Stimulated activated CD8-positive, alpha-beta memory T cell treated with anti-CD3 and anti-CD28 coated beads, Interleukin-15, amount 100 ng/mL, for 4 hours (primary cell): Measurements from ENCODE around the gene NYAP2.

Source experiments
- DNase-seq, 2 donors: peaks; one replicate each; pipeline ENCODE4 v3.0.0-alpha.2; 2020; ENCODE audit warnings: low read depth in 2 of 2

The NYAP2 gene

DNA sequence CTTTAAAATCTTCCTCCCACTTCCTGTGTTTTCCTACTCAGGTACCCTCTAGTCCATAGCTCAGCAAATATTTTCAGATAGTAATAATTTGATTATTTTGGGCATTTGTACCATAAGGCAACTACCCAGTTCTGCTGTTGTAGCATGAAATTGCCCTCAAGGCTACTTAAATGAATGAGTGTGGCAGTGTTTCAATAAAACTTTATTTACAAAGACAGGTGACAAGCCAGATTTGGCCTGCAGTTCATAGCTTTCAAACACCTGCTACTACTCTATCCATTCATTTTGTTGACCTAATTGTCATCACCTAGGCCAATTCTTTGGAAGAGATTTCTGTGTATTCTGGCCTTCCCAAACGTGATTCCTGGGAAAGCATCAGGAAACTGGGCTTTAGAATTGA, 28.9 kb downstream of the NYAP2 start:
- DNase-seq = no peak

DNA sequence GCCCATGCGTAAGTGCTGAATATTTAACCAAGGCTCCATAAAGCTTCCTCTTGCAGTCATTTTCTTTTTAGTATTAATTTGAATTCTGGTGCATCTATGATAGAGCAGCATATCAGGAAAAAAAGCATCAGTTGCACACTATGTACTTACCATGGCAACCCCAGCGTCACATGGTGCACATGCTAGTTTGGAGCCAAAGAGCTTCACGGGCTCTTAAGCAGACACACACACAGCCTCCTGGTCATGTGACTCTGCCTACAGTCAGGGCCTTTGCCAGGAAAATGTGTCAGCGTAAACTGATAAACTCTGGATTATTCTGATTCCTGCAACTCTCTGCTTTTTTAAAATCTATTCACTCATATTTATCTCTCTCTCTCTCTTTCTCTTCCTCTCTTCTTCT, 30.2 kb downstream of the NYAP2 start:
- no peak for DNase-seq

DNA sequence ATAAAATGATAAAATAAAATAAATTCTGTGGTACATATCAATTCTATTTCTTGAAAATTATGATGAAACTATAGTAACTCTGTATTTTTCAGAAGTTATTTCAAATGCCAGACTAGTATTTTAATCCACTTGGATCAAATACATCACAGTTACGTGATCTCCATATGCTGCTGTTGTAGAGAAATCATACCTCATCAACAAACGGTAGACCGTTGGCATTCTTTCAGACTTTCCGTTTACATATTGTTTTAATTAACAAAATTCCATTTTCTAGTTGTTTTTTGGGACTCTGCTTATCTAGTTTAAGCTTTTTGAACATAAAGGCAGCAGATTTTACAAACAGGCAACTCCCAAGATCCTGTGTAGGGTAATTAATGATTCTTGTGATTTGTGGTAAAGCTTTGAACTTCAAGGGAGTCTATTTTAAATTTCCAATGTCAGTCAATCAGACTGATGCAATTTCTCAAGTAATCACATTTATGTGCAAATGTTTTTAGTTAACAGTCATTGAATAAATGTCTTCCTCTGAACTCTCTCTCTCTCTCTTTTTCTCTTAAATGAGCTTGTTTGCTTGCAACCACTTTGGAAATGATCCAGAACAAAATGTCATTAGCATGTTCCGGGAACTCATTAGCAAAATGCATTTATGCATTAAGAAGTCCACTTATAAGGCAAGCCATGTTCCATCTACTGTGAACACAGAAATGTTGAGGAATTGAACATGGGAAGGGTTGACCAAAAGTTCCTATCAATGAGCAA, 31.8 kb downstream of the NYAP2 start:
- no peak for DNase-seq

DNA sequence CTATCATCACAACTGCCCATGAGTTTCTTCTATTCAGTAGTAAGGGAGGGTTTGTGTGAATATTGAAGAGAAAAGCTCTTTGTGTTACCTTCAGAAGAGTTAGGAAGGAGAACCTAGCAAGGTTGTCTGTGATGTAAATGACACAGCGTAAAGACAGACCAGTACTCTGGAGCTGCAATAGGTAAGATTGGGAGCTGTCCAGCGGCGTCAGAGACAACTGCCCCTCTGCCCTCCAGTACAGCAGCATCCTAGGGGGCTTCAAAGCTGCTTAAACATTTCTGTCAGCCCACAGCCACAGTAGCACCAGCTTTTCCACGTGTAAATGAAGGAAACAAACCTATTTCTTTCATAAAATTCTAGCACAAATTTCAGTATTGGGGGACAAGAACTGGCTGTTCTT, 34.5 kb downstream of the NYAP2 start:
- DNase-seq = no peak

DNA sequence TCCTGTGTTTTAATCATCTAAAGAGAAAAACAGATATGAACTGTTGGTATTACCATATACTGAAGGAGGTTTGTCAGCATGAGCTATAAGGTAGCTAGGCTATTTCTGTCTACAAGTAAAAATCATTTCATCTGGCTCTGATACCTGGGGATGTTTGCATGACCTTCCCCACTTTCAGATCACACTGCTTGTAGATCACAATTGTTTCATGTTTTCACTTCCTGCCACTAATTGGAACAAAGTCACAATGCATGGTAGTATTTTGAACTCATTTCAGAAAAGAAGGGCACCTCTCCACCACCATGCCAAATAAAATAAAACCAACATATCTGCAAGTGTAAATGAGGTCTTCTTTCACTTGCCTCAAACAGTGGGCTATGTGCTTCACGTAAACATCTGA, 37.8 kb downstream of the NYAP2 start:
- DNase-seq = no peak

DNA sequence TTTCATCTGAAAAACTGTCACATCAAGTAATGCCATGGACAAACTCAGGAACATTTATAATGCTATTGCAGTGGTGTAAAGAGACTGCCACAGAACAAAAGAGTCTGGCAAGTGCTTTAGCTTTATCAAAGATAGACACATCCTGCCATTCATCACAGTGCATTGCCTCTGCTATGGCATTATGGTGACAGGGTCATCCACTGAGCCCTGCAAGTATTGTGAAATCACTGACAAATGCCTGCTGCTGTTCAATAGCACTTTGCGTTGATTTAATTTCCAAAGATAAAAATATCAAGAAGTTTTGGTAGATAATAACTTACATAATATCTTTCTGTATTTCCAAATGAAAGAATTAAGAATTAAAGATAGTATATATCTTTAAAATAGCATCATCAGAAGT, 38.7 kb downstream of the NYAP2 start:
- no peak for DNase-seq

DNA sequence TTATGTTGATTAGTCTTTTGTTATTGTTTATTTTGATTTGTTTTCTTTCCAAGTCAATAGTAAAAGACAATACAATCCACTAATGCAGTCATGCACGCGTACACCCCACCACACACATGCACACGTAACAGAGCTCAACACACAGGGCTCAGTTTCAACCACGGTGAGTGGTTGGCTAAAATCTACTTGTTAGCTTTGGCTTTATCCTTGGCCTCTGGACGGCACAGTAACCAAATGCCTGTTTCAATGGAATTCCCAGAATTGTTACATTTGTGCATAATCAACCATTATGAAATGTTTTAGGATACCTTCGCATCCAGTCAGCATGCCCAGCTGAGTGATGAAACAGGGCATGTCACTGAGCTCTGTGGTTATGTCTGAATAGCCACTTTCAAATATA, 53.2 kb downstream of the NYAP2 start:
- DNase-seq = no peak

DNA sequence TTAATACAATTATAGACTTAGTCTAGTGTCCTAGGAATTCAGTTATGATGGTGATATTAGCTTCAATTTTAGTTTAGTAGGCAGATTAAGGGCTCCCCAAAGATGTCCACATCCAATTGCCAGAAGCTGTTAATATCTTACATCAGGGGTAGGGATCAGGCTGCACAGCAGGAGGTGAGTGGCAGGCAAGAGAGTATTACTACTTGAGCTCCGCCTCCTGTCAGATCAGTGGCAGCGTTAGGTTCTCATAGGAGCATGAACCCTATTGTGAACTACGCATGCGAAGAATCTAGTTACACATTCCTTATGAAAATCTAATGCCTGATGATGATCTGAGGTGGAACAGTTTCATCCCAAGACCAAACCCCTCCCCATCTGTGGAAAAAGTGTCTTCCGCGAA, 54.9 kb downstream of the NYAP2 start:
- no peak for DNase-seq

DNA sequence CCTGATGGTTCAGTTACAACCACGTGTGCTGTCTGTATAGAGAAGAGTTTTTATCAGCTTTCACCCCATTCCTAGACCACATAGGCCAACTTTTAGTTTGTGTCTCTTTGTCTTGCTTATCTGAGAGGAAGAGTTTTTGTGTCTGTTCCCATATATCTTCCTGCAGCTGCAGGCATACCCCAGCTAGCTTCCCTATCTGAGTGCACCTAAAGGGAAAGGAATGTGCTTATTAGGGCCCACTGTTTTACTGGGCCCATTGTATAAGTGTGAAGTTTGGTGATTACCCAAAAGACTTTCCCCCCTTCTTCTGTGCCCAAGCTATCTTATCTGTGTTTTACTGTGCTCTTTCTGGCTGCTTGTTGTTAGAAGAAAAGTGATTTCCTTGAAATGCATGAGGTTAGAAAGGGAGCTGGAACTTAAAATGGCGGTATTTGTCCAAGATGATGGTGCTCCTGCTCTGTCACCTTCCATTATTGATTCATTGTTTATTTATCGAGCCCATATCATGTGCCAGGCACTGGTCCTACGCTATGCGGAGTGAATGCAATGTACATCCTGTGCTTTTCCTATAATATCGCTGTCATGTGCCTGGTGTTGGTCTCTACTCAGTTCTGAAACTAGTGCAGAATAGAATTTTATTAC, 57.2 kb downstream of the NYAP2 start:
- DNase-seq = no peak

DNA sequence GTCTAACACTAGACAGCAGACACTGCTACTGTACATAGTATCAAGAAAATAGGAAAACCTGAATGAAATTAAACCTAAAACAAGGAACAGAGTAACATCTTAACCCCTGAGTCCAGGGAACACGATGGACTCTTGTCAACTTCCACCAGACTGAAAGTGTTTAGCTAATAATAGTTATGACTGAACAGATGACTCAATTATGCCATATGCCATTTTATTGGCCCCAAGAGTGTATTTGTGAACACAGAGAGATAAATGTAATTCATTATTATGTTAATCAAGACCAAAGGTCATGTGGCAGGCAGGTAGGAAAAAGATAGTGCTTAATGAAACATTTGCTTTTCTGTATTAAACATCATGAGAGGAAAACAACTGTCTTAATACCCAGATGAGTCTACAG, 58.0 kb downstream of the NYAP2 start:
- no peak for DNase-seq

DNA sequence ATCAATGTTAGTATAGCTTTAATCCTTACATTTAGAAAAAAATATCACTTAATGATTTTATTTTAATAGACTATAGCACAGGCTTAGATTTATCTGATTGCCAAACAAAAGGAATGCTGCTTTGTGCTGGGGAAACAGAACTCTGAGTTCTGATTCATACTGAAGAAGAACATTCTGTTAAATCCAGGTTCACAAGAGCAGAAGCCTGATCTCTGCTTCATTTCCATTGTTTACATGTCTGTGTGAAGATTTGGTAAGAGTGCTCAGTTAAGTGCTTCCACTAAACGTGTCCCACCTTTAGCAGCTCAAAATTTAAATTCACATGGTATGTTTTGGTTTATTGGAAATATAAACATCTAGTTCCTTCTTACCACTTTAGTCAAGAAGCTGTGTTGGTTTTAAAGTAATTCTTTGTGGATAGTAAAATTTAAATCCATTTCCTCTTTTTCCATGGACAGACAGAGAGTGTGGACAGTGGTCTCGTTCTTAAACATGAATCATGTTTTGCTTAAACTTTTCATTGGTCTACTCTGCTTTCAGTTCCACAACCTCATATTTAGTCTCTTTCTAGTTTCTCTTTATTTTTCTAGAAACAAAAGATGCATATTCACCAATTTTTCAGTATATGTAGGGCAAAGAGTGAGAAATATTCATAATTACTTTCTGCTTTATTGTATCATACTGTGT, 59.1 kb downstream of the NYAP2 start:
- no peak for DNase-seq

DNA sequence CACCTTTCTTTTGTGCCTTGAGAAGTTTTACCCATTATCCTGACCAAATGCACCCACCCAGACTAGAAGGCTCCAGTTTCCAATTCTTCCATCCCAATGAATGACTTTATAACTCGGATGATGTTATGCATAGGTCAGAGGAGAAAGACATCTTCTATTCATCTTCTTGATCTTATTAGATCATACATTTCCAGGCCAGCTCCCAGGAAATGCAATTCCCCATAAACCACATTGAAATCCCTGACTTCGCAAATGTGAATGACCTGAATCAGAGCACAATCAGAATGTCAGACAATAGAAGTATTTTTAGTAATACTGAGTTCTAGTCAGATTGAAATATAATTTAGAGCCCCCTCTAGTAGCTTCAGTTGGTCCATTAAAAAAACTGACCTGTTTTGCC, 62.9 kb downstream of the NYAP2 start:
- DNase-seq = no peak

DNA sequence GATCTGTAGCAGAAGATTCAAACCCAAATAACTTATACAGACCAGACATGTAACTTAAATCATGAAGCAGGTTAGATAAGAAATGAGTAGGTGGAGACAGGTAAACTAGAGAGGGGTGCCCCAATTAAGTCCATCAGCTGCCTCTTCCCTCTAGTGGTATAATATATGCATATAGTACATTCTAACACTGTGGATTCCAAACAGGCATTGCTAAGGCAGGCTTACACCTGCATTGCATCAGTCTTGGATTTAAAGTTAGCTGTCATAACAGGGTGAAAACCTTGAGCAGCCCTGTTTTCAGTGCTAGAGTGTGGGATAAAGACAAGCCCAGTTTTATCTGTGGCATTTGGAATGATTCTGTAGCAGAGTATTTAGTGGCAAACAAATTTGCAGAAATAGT, 63.4 kb downstream of the NYAP2 start:
- no peak for DNase-seq

DNA sequence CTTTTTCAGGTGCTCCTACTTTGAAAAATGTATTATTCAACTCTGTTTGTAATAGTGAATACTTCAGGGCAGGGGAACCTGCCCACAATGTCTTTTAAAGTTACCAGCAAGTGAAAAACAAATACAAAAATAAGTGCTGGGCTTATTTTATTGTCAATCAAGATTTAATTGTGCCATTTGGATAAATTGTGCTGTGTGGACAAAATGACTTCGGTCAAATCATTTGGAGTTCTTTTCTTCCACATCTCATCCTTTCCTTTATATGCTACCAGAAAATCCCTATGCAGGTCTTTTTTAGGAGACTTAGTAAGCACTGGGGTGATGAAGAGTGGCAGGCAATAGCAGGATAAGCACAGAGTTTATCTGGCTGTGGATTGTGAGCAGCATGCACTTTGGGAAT, 63.9 kb downstream of the NYAP2 start:
- no peak for DNase-seq

DNA sequence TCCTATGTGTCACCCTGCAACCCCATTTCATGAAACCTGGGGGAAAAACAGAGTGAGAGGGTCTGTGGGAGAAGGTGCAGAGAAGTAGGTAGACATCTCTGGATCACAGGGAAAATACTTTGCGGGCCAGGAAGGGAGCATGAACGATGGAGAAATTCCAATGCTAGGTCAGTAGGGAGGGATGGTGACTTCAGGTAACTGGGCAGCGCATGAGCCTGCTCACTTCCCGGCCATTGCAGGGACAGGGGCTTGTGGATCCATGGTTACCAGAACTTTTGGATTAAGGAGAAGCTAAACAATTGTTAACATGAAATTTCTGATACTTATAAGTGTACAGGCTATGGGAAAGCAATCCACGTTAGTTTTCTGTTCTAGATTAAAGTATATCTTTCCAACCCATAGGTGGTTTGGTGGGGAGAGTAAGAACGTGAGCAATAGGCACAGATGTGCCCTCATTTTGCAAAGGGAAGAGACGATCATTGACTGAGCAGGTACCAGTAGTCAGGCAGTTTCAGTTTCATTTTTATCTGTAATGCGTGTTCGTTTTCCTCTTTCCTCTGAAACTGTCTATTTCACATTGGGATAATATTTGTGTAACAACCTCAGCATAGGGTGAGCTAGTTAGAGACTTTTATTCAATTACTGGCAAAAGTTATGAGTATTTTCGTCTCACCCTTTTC, 65.0 kb downstream of the NYAP2 start:
- DNase-seq = no peak

DNA sequence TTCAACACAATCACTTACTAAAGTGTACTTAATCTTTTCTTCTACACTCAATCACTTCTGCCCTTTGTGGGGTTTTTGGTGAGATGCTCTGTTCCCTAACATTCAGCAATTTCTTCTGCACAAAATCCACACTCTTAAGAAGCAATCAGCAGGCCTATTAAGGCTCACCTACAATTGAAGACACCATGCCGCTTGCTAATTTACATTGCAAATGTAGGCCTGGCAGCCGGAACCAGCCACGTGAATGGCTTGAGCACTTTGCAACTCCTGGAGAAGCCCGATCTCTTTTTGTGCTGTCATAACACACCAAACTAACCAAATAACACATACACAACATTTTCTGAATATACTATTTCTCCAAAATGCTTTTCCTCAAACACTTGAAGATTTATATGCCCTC, 66.3 kb downstream of the NYAP2 start:
- no peak for DNase-seq

DNA sequence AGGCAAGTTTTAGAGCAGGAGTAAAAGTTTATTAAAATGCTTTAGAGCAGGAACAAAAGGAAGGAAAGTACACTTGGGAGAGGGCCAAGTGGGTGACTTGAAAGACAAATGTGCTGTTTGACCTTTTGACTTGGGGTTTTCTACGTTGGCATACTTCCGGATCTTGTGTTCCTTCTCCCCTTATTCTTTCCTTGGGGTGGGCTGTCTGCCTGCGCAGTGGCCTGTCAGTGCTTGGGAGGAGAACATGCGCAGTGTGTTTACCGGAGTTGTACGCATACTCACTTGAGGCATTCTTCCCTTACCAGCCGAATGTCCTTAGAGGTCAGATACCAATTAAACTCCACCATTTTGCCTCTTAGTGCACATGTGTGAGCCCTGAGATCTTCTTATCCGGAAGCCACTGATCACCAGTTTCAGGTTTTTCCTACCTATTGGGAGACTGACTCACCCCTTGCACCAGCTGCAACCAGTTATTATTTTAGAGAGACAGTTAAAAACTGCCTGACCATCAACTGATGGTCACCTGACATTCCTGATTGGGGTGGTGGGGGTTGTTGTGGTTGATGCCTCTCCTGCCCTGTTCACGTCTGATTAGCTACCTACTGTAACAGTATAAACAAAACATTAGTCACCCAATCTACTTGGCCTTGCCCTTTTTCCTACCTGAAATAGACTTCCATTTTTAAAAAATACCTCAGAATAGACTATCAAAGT, 67.5 kb downstream of the NYAP2 start:
- DNase-seq = no peak

DNA sequence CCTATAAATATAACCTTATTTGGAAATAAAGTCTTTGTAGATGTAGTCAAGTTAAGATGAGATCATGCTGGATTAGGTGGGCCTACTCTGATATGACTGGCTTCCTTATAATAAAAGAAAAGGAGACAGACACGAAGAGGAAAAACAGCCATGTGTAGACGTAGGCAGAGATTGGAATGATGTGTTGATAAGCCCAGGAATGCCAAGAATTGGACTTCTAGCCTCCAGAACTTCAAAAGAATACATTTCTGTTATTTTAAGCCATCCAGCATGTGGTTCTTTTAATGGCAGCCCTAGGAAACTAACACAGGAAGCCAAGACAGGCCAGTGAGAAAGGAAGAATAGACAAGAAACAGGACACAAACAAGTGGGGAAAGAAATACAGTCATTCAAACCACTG, 68.6 kb downstream of the NYAP2 start:
- no peak for DNase-seq

DNA sequence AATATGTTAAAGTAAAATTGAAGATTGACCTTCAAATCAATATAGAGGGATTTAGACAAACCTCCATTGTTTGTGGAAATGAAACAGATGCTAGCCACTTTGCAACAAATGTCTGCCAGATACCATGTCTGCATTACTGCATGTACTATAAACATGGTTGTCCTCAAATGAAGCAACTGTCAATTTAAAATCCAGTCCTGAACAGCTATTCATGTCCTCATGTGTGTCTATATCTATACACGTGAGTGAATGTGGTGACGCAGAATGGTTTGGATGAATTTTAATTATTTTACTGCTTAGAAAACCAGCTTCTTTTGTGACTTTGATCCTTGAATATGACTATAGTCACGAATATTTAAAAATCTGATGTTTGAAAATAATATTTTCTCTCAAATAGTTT, 71.5 kb downstream of the NYAP2 start:
- DNase-seq = no peak

DNA sequence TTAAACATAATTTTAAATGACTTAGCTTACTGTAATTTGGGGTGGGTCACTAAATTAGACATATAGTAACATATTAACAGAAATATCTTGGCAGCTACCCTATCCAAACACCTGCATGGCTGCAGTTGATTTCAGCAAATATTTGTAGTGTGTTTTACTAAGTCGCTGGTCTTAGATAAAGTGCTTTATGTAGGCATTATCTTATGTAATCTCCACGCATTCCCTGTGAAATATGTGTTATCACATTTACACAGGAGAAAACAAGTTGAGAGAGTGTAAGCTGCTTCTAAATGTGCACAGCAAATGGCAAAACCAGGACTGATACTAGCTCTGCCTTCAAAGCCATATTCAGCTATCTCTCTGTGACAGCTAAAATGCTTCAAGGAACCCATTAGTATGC, 72.0 kb downstream of the NYAP2 start:
- DNase-seq = no peak

DNA sequence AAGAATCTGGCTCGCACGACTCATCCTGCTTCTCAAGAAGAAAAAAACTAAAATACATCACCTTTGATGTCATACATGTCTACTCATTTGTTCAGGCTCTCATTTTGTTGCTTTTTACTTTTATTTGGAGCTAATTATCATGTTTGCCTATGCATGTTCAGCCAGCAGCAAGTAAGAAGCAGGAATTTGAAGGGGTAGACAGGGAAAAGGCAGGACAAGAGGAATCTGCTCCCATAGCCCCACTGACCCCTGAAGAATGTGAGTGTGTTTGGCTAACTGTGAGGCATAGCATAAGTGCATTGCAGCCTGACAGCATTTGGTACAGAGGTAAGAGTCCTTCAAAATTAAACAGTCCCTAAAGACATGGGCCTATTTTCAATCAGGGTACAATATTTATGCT, 72.7 kb downstream of the NYAP2 start:
- no peak for DNase-seq

DNA sequence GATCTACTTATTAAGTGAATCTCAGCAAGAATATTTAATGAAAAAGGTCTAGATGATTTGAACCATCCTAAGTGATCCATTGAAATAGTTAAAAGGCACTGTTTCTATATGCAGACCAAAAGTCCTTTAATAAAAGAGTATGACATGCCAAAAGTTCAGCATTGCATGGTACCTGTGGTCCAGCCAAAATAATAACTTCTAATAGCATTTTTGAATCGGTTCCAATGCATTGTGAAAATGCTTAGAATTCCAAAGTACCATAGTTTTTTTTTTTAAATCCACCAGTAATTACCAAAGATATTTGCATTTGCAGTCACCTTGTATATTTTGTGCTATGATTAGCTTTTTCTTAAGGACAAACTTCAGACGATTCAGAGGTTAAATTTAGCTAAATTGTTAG, 79.9 kb downstream of the NYAP2 start:
- DNase-seq = no peak
